Nephron (organoid): ENCODE data around the gene ATF3.
"Not testable (repeated sequence)": the region's sequence is repeated elsewhere in the genome, so short reads cannot be mapped to it uniquely, and the experiment has no call there.

Experiments used
- H3K27ac Mint-ChIP-seq, 3 experiments: 2 replicates each; pipeline ENCODE4 v1.8.0; 2020; ENCODE audit warnings: mixed read lengths in 3 of 3, mild to moderate bottlenecking in 2 of 3, moderate library complexity in 1 of 3
- H3K27me3 Mint-ChIP-seq: 2 replicates; pipeline ENCODE4 v1.8.0; 2021; ENCODE audit warnings: low read depth, mild to moderate bottlenecking, moderate library complexity, mixed read lengths
- H3K36me3 Mint-ChIP-seq: 2 replicates; pipeline ENCODE4 v1.8.0; 2020; ENCODE audit warnings: low read depth, mixed read lengths
- H3K4me1 Mint-ChIP-seq: 2 replicates; pipeline ENCODE4 v1.8.0; 2020; ENCODE audit warnings: mixed read lengths
- H3K4me3 Mint-ChIP-seq, 3 experiments: 2 replicates each; pipeline ENCODE4 v1.8.0; 2020; ENCODE audit warnings: mild to moderate bottlenecking in 3 of 3, mixed read lengths in 3 of 3, moderate library complexity in 2 of 3
- H3K9me3 Mint-ChIP-seq: 2 replicates; pipeline ENCODE4 v1.8.0; 2020; ENCODE audit warnings: mixed read lengths
- CTCF ChIP-seq, 3 experiments: fragments of 200-600 bp; sonication (generic); IDR thresholded peaks; one replicate each; pipeline ENCODE4 v1.5.0; 2021; ENCODE audit warnings: antibody characterized with exemption in 3 of 3; ENCODE audit not compliant: unreplicated experiment in 3 of 3

ATF3 gene

GRCh38 chr1:212651977-212652376 is 43.4 kb downstream of the ATF3 start:
- H3K27ac Mint-ChIP-seq = no peak overlapping the region
- H3K36me3 Mint-ChIP-seq = no peaks in the 10 kb centered on the region
- H3K27me3 Mint-ChIP-seq = peaks cover 4% of the 10 kb centered on the region
- no peak for TF ChIP-seq CTCF (IDR thresholded peaks at IDR 0.05; ENCODE audit: unreplicated experiment in 3 of 3)
- no peak overlapping the region for H3K4me3 Mint-ChIP-seq
- H3K9me3 Mint-ChIP-seq = no peaks in the 10 kb centered on the region
- peaks cover 15% of the 10 kb centered on the region for H3K4me1 Mint-ChIP-seq

GRCh38 chr1:212652609-212653008 is 44.0 kb downstream of the ATF3 start:
- TF ChIP-seq CTCF (IDR thresholded peaks at IDR 0.05; ENCODE audit: unreplicated experiment in 3 of 3) = no peak
- Mint-ChIP-seq H3K4me1 (peaks cover 15% of the 10 kb centered on the region), H3K27me3 (peaks cover 4% of the 10 kb centered on the region)

GRCh38 chr1:212655668-212656440 is 47.3 kb downstream of the ATF3 start:
- Mint-ChIP-seq H3K36me3 (no peaks in the 10 kb centered on the region), H3K9me3 (peaks cover 5% of the 10 kb centered on the region), H3K4me3 (no peak overlapping the region), H3K27ac (no peak overlapping the region), H3K27me3 (peaks cover 7% of the 10 kb centered on the region), H3K4me1 (peaks cover 5% of the 10 kb centered on the region)
- TF ChIP-seq CTCF (IDR thresholded peaks at IDR 0.05; ENCODE audit: unreplicated experiment in 3 of 3) = no peak

More at GRCh38 chr1:212652609-212653008, 44.0 kb downstream of the ATF3 start:
- Mint-ChIP-seq H3K27ac (no peak overlapping the region), H3K36me3 (no peaks in the 10 kb centered on the region), H3K9me3 (no peaks in the 10 kb centered on the region), H3K4me3 (no peak overlapping the region)

GRCh38 chr1:212656730-212657129 is 48.2 kb downstream of the ATF3 start:
- Mint-ChIP-seq H3K9me3 (peaks cover 6% of the 10 kb centered on the region), H3K27ac (no peak overlapping the region), H3K36me3 (no peaks in the 10 kb centered on the region), H3K27me3 (peaks cover 7% of the 10 kb centered on the region), H3K4me3 (no peak overlapping the region), H3K4me1 (no peaks in the 10 kb centered on the region)
- no peak for TF ChIP-seq CTCF (IDR thresholded peaks at IDR 0.05; ENCODE audit: unreplicated experiment in 3 of 3)

GRCh38 chr1:212658250-212658649 is 49.7 kb downstream of the ATF3 start:
- not testable (repeated sequence) for H3K27ac Mint-ChIP-seq, H3K4me1 Mint-ChIP-seq, H3K4me3 Mint-ChIP-seq, H3K9me3 Mint-ChIP-seq, H3K36me3 Mint-ChIP-seq
- peaks cover 10% of the 10 kb centered on the region for H3K27me3 Mint-ChIP-seq

- no peak for TF ChIP-seq CTCF (IDR thresholded peaks at IDR 0.05; ENCODE audit: unreplicated experiment in 3 of 3)
- Mint-ChIP-seq H3K9me3 (peaks cover 2% of the 10 kb centered on the region), H3K4me3 (peak overlapping the region in 2 of 3 experiments; percentile 69 to 82), H3K27me3 (peaks cover 18% of the 10 kb centered on the region), H3K4me1 (peaks cover 28% of the 10 kb centered on the region), H3K36me3 (no peaks in the 10 kb centered on the region), H3K27ac (no peak overlapping the region)
These were observed 56.0 kb downstream of the ATF3 start for GRCh38 chr1:212664409-212665199.
